Mesothelial cell of epicardium (in vitro differentiated cells): Measurements from ENCODE around the gene EPB41. TPM values are rescaled to one million over a fixed set of nuclear protein-coding genes. Genes with fewer than 3 reads are reported as not detected.

Source experiments
- DNase-seq, 2 experiments: peaks; one replicate each; pipeline ENCODE4 v3.0.0; 2021; ENCODE audit warnings: low spot score in 2 of 2; ENCODE audit not compliant: unreplicated experiment in 2 of 2
- H3K27ac Mint-ChIP-seq: 2 replicates; pipeline ENCODE4 v1.8.0; 2021; ENCODE audit warnings: mixed read lengths
- H3K27me3 Mint-ChIP-seq: 2 replicates; pipeline ENCODE4 v1.8.0; 2021; ENCODE audit warnings: low read depth, mixed read lengths
- H3K36me3 Mint-ChIP-seq: 2 replicates; pipeline ENCODE4 v1.8.0; 2021; ENCODE audit warnings: mixed read lengths
- H3K4me1 Mint-ChIP-seq: 2 replicates; pipeline ENCODE4 v1.8.0; 2021; ENCODE audit warnings: mixed read lengths
- H3K4me3 Mint-ChIP-seq: 2 replicates; pipeline ENCODE4 v1.8.0; 2021; ENCODE audit warnings: mild to moderate bottlenecking, moderate library complexity, mixed read lengths
- H3K9me3 Mint-ChIP-seq: 2 replicates; pipeline ENCODE4 v1.8.0; 2021; ENCODE audit warnings: mixed read lengths
- total RNA-seq: library from RNA; stranded (reverse); gene quantifications from 3 replicates; pipeline ENCODE4 v1.2.1, GENCODE V29; 2021
- TF ChIP-seq, protein P1 (sequence below): fragments of 200-600 bp; sonication (generic); IDR thresholded peaks from one replicate; pipeline ENCODE4 v1.5.0; 2021; ENCODE audit warnings: antibody characterized with exemption; ENCODE audit not compliant: unreplicated experiment

Gene EPB41
- total RNA-seq, 1 donor from 2014 or later = 61.5 TPM

DNA sequence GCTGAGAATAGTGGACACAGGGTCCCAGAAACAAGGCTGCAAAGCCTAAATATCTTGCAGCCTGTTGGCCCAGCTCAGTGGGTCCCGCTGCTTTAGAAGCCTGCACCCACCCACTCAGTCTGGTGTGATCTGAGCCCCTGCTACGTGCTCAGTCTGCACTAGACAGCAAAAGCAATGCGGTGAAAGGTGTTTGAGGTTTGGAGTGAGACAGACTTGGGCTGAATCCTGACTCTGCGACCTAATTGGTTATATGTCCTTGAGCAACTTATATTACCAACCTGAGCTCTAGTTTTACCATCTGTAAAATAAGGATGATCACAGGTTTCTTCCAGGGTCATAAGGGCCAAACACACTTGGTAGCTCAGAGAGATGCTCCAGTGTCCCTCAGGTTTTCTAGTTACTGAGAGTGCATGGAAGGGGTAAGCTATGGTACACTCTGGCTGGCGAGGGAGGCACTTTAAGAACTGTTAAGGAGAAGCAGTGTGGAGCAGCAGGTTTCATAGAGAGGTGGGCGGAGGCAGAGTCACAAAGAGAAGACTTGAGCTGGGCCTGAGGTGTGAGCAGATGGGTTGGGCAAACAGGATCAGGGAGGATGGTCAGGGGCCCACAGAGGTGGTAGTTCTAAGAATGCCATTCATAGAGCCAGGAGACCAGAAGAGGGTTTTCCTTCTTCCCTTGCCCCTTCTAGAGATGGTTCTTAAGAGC is 199.2 kb downstream of the EPB41 start:
- DNase-seq = no peak
- H3K4me1 Mint-ChIP-seq = no peaks in the 10 kb centered on the region
- TF ChIP-seq, protein P1, sequence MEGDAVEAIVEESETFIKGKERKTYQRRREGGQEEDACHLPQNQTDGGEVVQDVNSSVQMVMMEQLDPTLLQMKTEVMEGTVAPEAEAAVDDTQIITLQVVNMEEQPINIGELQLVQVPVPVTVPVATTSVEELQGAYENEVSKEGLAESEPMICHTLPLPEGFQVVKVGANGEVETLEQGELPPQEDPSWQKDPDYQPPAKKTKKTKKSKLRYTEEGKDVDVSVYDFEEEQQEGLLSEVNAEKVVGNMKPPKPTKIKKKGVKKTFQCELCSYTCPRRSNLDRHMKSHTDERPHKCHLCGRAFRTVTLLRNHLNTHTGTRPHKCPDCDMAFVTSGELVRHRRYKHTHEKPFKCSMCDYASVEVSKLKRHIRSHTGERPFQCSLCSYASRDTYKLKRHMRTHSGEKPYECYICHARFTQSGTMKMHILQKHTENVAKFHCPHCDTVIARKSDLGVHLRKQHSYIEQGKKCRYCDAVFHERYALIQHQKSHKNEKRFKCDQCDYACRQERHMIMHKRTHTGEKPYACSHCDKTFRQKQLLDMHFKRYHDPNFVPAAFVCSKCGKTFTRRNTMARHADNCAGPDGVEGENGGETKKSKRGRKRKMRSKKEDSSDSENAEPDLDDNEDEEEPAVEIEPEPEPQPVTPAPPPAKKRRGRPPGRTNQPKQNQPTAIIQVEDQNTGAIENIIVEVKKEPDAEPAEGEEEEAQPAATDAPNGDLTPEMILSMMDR = no peak
- H3K27ac Mint-ChIP-seq = no peak overlapping the region
- peaks cover 16% of the 10 kb centered on the region for H3K36me3 Mint-ChIP-seq
- no peak overlapping the region for H3K4me3 Mint-ChIP-seq
- H3K9me3 Mint-ChIP-seq = no peaks in the 10 kb centered on the region
- H3K27me3 Mint-ChIP-seq = no peaks in the 10 kb centered on the region

DNA sequence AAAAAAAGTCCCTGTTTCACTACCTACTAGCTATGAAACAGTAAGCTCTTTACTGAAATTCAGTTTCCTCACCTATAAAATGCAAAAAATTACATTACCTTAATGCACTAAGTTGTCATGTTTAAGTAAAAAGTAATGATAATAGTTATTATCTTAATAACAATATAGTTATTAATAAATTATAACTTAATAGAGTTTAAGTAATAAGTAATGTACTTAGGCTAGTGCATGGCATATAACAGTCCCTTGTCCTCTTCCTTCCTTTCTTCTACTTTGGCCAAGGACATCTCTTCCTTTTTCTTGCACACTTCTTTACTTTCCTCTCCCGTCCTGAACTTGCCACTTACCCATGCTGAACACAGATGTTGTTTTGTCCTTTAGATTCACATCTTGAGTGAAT is 200.3 kb downstream of the EPB41 start:
- no peak for DNase-seq
- Mint-ChIP-seq H3K4me1 (peaks cover 3% of the 10 kb centered on the region), H3K4me3 (no peak overlapping the region), H3K27ac (no peak overlapping the region), H3K36me3 (peaks cover 11% of the 10 kb centered on the region), H3K9me3 (no peaks in the 10 kb centered on the region), H3K27me3 (no peaks in the 10 kb centered on the region)
- TF ChIP-seq, protein P1 = no peak

GRCh38 chr1:29117381-29117780 is 203.0 kb downstream of the EPB41 start:
- peaks cover 6% of the 10 kb centered on the region for H3K4me1 Mint-ChIP-seq
- TF ChIP-seq, protein P1 = no peak
- peaks cover 7% of the 10 kb centered on the region for H3K36me3 Mint-ChIP-seq
- no peak overlapping the region for H3K4me3 Mint-ChIP-seq
- H3K27ac Mint-ChIP-seq = peak overlapping the region; percentile 47
- H3K9me3 Mint-ChIP-seq = no peaks in the 10 kb centered on the region
- DNase-seq = no peak
- no peaks in the 10 kb centered on the region for H3K27me3 Mint-ChIP-seq

- TF ChIP-seq, protein P1 = no peak
- H3K36me3 Mint-ChIP-seq = peaks cover 7% of the 10 kb centered on the region
- DNase-seq = no peak
- no peaks in the 10 kb centered on the region for H3K9me3 Mint-ChIP-seq
- peaks cover 6% of the 10 kb centered on the region for H3K4me1 Mint-ChIP-seq
- H3K4me3 Mint-ChIP-seq = peak overlapping the region; percentile 55
- H3K27me3 Mint-ChIP-seq = no peaks in the 10 kb centered on the region
- H3K27ac Mint-ChIP-seq = no peak overlapping the region
These were observed 205.0 kb downstream of the EPB41 start for GRCh38 chr1:29119121-29119929.

GRCh38 chr1:29120367-29120766 is 206.0 kb downstream of the EPB41 start:
- no peak for DNase-seq
- Mint-ChIP-seq H3K4me3 (peak overlapping the region; percentile 55), H3K9me3 (no peaks in the 10 kb centered on the region), H3K36me3 (peaks cover 5% of the 10 kb centered on the region), H3K4me1 (peaks cover 10% of the 10 kb centered on the region), H3K27me3 (no peaks in the 10 kb centered on the region), H3K27ac (no peak overlapping the region)
- TF ChIP-seq, protein P1 = no peak
